T-cell (primary cell): ENCODE data around the gene NFIA. TPM values are rescaled to one million over a fixed set of nuclear protein-coding genes. Genes with fewer than 3 reads are reported as not detected.

Experiments used
- ATAC-seq, 4 experiments: fragments of 200-7000 bp in 3 of 4; fragments of 150-1000 bp in 1 of 4; cut with Tn5 transposase; replicated peaks in 1 of 4; 1 replicate in 3 of 4; 2 replicates in 1 of 4; pipeline ENCODE4 v1.10.0; 2021; ENCODE audit warnings: moderate library complexity in 3 of 4, mild to moderate bottlenecking in 2 of 4, moderate number of reproducible peaks in 1 of 4
- CTCF ChIA-PET, 2 donors: fragments of 300-600 bp; sonication (Branson Sonifier 250); formaldehyde crosslinking; loops; one replicate each; lab custom pipeline; 2022; ENCODE audit warnings: antibody characterized with exemption in 2 of 2; lab: Charles Lee
- POLR2A ChIA-PET, 2 donors: fragments of 300-600 bp; sonication (Branson Sonifier 250); formaldehyde crosslinking; loops; one replicate each; lab custom pipeline; 2022; ENCODE audit warnings: antibody characterized with exemption in 2 of 2; lab: Charles Lee
- DNase-seq, 35 experiments: peaks; one replicate each; pipeline versions ENCODE4 v3.0.0 to v3.0.0-alpha.2; 2013 to 2023
- H3K27ac ChIP-seq: one replicate; pipeline ENCODE4 v1.5.1; 2013; ENCODE audit warnings: low read length
- H3K27me3 ChIP-seq, 2 experiments: replicated peaks in 1 of 2; 1 replicate in 1 of 2; 2 replicates in 1 of 2; pipeline versions ENCODE4 v1.6.1 to v1.7.0; 2013; ENCODE audit warnings: low read length in 1 of 2, mixed read lengths in 1 of 2; ENCODE audit not compliant: control insufficient read depth in 2 of 2, insufficient read depth in 2 of 2; ENCODE audit errors: extremely low read depth in 1 of 2
- H3K36me3 ChIP-seq, 2 donors: 1 replicate in 1 of 2; 2 replicates in 1 of 2; pipeline versions ENCODE4 v1.6.1 to v1.7.0; 2013; ENCODE audit warnings: low read length in 1 of 2; ENCODE audit not compliant: control insufficient read depth in 2 of 2, insufficient read depth in 1 of 2; ENCODE audit errors: extremely low read depth in 1 of 2
- H3K4me1 ChIP-seq, 2 experiments: 1 replicate in 1 of 2; 2 replicates in 1 of 2; pipeline versions ENCODE4 v1.6.1 to v1.7.0; 2013; ENCODE audit warnings: low read length in 2 of 2, mixed read lengths in 1 of 2; ENCODE audit not compliant: insufficient read depth in 2 of 2, control insufficient read depth in 1 of 2; ENCODE audit errors: extremely low read depth in 1 of 2
- H3K4me3 ChIP-seq, 2 donors: 1 replicate in 1 of 2; 2 replicates in 1 of 2; pipeline versions ENCODE4 v1.5.1 to v1.7.0; 2013; ENCODE audit warnings: mild to moderate bottlenecking in 2 of 2, low read length in 1 of 2, moderate library complexity in 1 of 2; ENCODE audit not compliant: control insufficient read depth in 1 of 2; ENCODE audit errors: extremely low read depth in 1 of 2
- H3K9me3 ChIP-seq: 2 replicates; pipeline ENCODE4 v1.7.0; 2013
- H3K27ac Mint-ChIP-seq, 2 donors: one replicate each; pipeline ENCODE4 v1.8.0; 2020 to 2021; ENCODE audit warnings: mild to moderate bottlenecking in 2 of 2, mixed read lengths in 2 of 2
- H3K27me3 Mint-ChIP-seq, 2 donors: one replicate each; pipeline ENCODE4 v1.8.0; 2021 to 2022; ENCODE audit warnings: mixed read lengths in 2 of 2
- H3K36me3 Mint-ChIP-seq: one replicate; pipeline ENCODE4 v1.8.0; 2021; ENCODE audit warnings: mixed read lengths
- H3K4me1 Mint-ChIP-seq, 3 donors: one replicate each; pipeline ENCODE4 v1.8.0; 2020 to 2022; ENCODE audit warnings: mixed read lengths in 3 of 3, mild to moderate bottlenecking in 1 of 3
- H3K4me3 Mint-ChIP-seq, 3 donors: one replicate each; pipeline ENCODE4 v1.8.0; 2020 to 2022; ENCODE audit warnings: mild to moderate bottlenecking in 3 of 3, mixed read lengths in 3 of 3, moderate library complexity in 3 of 3
- H3K9me3 Mint-ChIP-seq, 3 donors: one replicate each; pipeline ENCODE4 v1.8.0; 2020 to 2022; ENCODE audit warnings: mixed read lengths in 3 of 3
- WGBS: methylation state at CpG from one replicate; pipeline ENCODE4 v1.1.5; 2013; ENCODE audit warnings: missing lambda C conversion rate; ENCODE audit not compliant: insufficient coverage; 5-methylcytosine and 5-hydroxymethylcytosine counted together
- total RNA-seq, 35 experiments: library from RNA in 6 of 35; stranded (reverse) in 6 of 35; fragments of 120-200 nt in 1 of 35; gene quantifications; one replicate each; pipeline versions ENCODE4 v1.2.1 to v1.2.4 and lab custom pipeline; 2013 to 2026

NFIA gene
- total RNA-seq, 5 donors from 2014 or later (not counting 1 experiment from before 2014, with no cell fraction given) = 5.1 to 10.1 (median 7.1) TPM

DNA sequence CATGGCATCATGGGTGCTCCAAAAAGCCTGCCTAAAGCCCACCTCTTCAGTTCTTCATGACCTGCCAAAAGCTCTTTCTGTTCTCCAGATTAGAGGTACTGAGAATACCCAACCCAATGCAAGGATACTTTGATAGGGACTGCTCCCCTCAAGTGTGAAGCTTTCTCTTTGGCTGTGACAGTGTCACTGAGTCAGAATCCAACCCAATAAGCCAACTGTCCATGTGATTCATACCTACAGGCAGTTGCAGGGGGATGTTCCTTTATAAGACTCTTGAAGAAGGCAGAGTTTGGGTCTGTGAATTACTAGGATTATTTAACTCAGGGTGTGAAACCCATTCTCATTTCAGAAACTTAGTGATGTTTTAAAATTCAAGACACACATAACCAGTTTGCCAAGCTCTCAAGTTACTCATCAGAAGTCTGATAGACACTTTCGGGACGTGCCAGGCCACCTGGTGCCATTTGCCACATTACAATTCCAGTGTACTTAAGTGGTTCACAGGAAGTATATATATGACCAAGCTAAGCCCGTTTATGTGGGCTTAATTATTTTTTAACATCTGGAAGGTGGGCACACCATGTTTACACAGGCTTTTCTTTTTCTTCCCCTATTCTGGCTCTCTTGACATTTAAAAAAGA, 265.8 kb downstream of the NFIA start:
- Mint-ChIP-seq H3K4me3 (no peak overlapping the region), H3K27ac (no peak overlapping the region), H3K4me1 (peaks cover 0 to 3% (median 0%) of the 10 kb centered on the region in 3 donors), H3K36me3 (peaks cover 7% of the 10 kb centered on the region), H3K9me3 (no peaks in the 10 kb centered on the region), H3K27me3 (no peaks in the 10 kb centered on the region)
- no peak overlapping the region for H3K27ac ChIP-seq
- no peaks in the 10 kb centered on the region for H3K9me3 ChIP-seq
- H3K27me3 ChIP-seq = no peaks in the 10 kb centered on the region
- ATAC-seq (no peak), DNase-seq (no peak)
- ChIA-PET CTCF (no interaction called here), POLR2A (no interaction called here)
- no peak overlapping the region for H3K4me3 ChIP-seq
- H3K36me3 ChIP-seq = no peaks in the 10 kb centered on the region
- whole genome bisulfite sequencing = no CpG with 5 or more reads among the region's 3 CpGs
- H3K4me1 ChIP-seq = no peaks in the 10 kb centered on the region

DNA sequence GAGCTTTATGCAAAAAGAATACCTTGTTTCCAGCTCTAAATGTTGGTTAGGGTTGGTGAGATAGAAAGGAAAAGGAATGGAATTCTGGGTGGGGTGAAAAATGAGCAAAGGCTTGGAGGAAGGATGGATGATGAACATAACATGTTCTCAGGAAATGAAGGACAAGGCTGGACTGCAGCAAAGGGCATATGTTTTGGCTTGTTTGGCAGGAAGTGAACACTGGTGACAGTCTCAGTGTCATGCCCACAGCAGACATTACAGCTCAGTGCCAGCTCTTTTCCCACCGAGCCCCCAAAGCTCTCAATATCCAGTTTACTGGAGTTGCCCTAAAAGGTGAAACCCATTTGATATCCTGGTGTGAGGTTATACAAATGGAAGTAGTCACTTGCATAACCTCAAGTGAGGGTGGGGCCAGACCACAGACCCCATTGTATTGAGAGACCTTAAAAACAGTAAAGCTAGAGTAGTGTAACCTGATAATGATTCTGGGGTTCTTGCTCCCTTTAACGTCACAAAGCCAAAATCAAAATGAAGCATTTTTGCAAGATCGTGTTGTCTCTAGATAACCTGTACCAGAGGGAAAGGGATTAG, 270.6 kb downstream of the NFIA start:
- H3K4me1 ChIP-seq = no peaks in the 10 kb centered on the region
- DNase-seq (no peak), ATAC-seq (no peak)
- no peak overlapping the region for H3K27ac Mint-ChIP-seq
- no peaks in the 10 kb centered on the region for H3K27me3 Mint-ChIP-seq
- H3K27ac ChIP-seq = no peak overlapping the region
- POLR2A ChIA-PET = interaction anchor here in 1 of 2 donors (0.5 kb wide), 1 partner anchor 88 kb away, joined by 4 read pairs; no protein-coding TSS in a partner anchor
- CTCF ChIA-PET = interaction anchor here in 1 of 2 donors (0.6 kb wide), 1 partner anchor 503 kb away, joined by 3 read pairs; no protein-coding TSS in a partner anchor
- no CpG with 5 or more reads among the region's 3 CpGs for WGBS
- H3K9me3 Mint-ChIP-seq = no peaks in the 10 kb centered on the region
- no peaks in the 10 kb centered on the region for H3K9me3 ChIP-seq
- peaks cover 0 to 3% (median 0%) of the 10 kb centered on the region in 3 donors for H3K4me1 Mint-ChIP-seq
- no peak overlapping the region for H3K4me3 Mint-ChIP-seq
- no peaks in the 10 kb centered on the region for H3K27me3 ChIP-seq
- peaks cover 5% of the 10 kb centered on the region for H3K36me3 Mint-ChIP-seq
- H3K4me3 ChIP-seq = no peak overlapping the region
- H3K36me3 ChIP-seq = no peaks in the 10 kb centered on the region

DNA sequence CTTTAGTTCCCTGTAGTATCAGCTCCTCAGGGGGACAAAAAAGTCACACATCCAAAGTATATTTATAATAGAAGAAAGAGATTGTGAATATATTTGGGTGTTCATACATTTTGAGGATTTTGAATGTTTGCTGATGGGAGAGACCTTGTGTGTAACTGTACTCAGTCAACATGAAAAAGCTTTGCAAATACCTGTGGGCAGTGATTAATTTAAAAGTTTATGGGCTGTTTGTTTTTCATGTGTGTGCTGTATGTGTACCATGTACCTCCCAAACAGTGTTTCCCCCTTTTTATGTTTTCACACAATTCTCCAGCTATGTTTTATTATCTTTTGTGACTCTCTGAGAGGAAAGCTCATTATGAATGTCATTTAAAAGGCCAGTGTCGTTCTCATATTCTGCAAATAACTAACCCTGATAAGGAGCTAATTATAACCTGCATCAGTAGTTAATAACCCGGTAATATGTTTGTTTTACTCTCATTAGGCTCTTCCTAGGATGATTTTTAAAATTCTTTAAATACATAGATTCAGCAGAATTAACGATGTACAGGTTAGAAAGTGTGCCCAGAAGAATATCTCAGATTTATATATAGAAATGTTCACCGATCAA, 271.5 kb downstream of the NFIA start:
- ATAC-seq = no peak
- no peaks in the 10 kb centered on the region for H3K27me3 Mint-ChIP-seq
- CTCF ChIA-PET = interaction anchor here in 1 of 2 donors (0.5 kb wide), 2 partner anchors 310 to 755 kb away, joined by 3 to 4 read pairs; no protein-coding TSS in a partner anchor

DNA sequence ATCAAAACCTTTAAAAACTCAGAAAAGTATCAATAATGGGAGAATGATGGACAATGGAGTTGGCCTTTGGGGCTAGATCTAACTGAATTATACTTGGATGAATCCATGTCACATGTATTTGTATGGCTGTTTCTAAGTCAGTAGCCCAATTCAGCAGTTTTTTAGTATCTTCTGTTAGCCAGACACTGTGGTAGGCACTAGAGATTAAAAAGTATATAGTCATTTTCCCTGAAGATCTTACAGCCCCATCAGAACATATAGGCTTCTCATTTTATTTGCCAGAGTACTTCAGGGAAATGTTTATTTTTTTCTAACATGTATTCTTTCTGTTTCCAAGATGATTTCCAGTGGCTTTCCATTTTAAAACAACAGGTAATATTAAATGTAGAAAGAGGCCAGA, 273.7 kb downstream of the NFIA start:
- Mint-ChIP-seq H3K4me3 (no peak overlapping the region), H3K36me3 (peaks cover 16% of the 10 kb centered on the region), H3K27ac (no peak overlapping the region), H3K9me3 (no peaks in the 10 kb centered on the region), H3K27me3 (no peaks in the 10 kb centered on the region), H3K4me1 (peaks cover 0 to 3% (median 0%) of the 10 kb centered on the region in 3 donors)
- H3K36me3 ChIP-seq = no peaks in the 10 kb centered on the region
- H3K4me3 ChIP-seq = no peak overlapping the region
- no peak for ATAC-seq
- no peaks in the 10 kb centered on the region for H3K9me3 ChIP-seq
- CTCF ChIA-PET = no interaction called here
- POLR2A ChIA-PET = no interaction called here
- DNase-seq = no peak
- no peaks in the 10 kb centered on the region for H3K27me3 ChIP-seq
- H3K27ac ChIP-seq = no peak overlapping the region
- H3K4me1 ChIP-seq = no peaks in the 10 kb centered on the region

More for the DNA sequence above, 271.5 kb downstream of the NFIA start:
- Mint-ChIP-seq H3K4me3 (no peak overlapping the region), H3K27ac (no peak overlapping the region), H3K4me1 (peaks cover 0 to 3% (median 0%) of the 10 kb centered on the region in 3 donors), H3K9me3 (no peaks in the 10 kb centered on the region), H3K36me3 (peaks cover 6% of the 10 kb centered on the region)
- Histone ChIP-seq H3K4me1 (no peaks in the 10 kb centered on the region), H3K36me3 (no peaks in the 10 kb centered on the region), H3K27ac (no peak overlapping the region), H3K4me3 (no peak overlapping the region), H3K27me3 (no peaks in the 10 kb centered on the region), H3K9me3 (no peaks in the 10 kb centered on the region)
- POLR2A ChIA-PET = interaction anchor here in 1 of 2 donors (0.5 kb wide), 1 partner anchor 87 kb away, joined by 4 read pairs; no protein-coding TSS in a partner anchor
- WGBS = no CpG with 5 or more reads among the region's 4 CpGs
- no peak for DNase-seq

DNA sequence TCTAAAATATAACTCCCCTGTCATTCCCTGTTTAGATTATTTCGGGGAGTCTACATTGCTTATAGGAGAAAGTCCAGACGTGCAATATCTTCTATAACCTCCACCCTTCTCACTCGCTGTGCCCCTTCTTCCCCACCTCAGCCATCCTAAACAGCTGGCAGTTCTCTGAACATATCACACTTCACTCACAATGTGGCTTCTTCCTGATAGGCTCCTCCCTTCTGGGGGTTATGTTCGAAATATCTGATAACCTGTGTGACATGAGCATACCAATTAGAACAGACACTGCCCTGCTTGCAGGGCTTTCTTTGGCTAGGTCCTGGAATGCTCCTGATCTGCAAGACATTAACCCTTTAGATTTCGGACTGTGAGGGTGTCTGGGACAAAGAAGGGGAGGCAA, 274.6 kb downstream of the NFIA start:
- no peak overlapping the region for H3K4me3 ChIP-seq
- no peak for ATAC-seq
- H3K9me3 Mint-ChIP-seq = no peaks in the 10 kb centered on the region
- H3K4me1 Mint-ChIP-seq = peaks cover 0 to 3% (median 0%) of the 10 kb centered on the region in 3 donors
- ChIA-PET CTCF (no interaction called here), POLR2A (no interaction called here)
- 89% methylated on average over 2 of the region's 5 CpGs for WGBS
- H3K36me3 ChIP-seq = no peaks in the 10 kb centered on the region
- no peak overlapping the region for H3K27ac ChIP-seq
- no peaks in the 10 kb centered on the region for H3K4me1 ChIP-seq
- no peak for DNase-seq
- no peaks in the 10 kb centered on the region for H3K27me3 ChIP-seq
- peaks cover 17% of the 10 kb centered on the region for H3K36me3 Mint-ChIP-seq
- no peaks in the 10 kb centered on the region for H3K27me3 Mint-ChIP-seq
- no peaks in the 10 kb centered on the region for H3K9me3 ChIP-seq
- no peak overlapping the region for H3K27ac Mint-ChIP-seq
- no peak overlapping the region for H3K4me3 Mint-ChIP-seq

DNA sequence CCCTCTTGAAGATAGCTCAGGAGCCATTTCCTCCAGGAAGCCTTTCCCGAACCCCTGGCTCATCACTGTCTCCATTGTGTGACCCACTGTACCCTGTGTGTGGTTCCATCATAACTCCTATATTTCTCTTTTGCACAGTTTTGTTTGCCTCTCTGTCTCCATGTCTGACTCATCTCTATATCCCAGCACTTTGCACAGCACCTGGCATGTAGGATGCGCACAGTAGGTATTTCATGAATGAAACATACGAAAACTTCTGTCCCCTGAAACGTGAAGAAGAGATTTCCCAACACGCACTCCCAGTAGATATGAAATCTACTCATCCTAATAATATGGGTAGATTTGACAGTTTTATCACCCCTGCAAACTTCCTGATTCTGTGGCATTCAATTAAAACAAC, 275.2 kb downstream of the NFIA start:
- ATAC-seq (no peak), DNase-seq (no peak)
- Histone ChIP-seq H3K27ac (no peak overlapping the region), H3K36me3 (no peaks in the 10 kb centered on the region), H3K27me3 (no peaks in the 10 kb centered on the region), H3K4me3 (no peak overlapping the region), H3K4me1 (no peaks in the 10 kb centered on the region), H3K9me3 (no peaks in the 10 kb centered on the region)
- H3K36me3 Mint-ChIP-seq = peaks cover 17% of the 10 kb centered on the region
- H3K27me3 Mint-ChIP-seq = no peaks in the 10 kb centered on the region
- H3K4me1 Mint-ChIP-seq = peaks cover 0 to 3% (median 0%) of the 10 kb centered on the region in 3 donors
- CTCF ChIA-PET = no interaction called here
- H3K27ac Mint-ChIP-seq = no peak overlapping the region
- H3K4me3 Mint-ChIP-seq = no peak overlapping the region
- WGBS = 100% methylated on average over 1 of the region's 5 CpGs
- H3K9me3 Mint-ChIP-seq = no peaks in the 10 kb centered on the region
- POLR2A ChIA-PET = no interaction called here
